HG03159 (cell line): ENCODE measurements around the gene SF1.

Source experiments
- ATAC-seq: cut with Tn5 transposase; IDR thresholded peaks from one replicate; pipeline ENCODE4 v1.9.1; 2021; ENCODE audit warnings: mild to moderate bottlenecking, moderate library complexity; ENCODE audit not compliant: unreplicated experiment

SF1 gene

DNA sequence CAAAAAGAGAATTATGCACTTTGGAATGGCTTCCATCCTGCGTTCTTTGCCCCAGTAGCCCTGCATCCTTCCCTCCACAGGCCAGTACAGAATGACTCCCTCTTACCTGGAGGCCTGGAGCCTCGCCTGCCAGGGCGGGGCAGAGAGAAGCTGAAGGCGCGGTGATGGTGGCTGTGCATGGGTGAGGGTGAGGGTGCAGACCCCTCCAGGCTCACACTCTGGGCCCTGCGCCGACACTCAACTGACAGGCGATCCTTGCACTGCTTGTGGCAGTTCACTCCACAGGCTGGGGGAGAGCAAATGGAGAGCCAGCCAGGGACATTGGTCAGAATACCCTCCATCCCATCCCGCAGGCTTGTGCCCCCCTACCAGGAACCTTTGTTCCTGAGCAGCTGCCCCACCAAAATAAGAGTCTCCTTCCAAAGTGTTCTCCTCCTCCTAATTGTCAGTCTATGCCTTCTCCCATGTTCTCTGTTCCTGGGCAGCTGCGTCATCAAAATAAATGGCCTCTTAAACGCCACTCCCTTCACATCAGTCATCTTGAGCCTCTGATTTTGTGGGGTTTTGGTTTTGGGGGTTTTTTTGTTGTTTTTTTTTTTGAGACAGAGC, 49.5 kb downstream of the SF1 start:
- no peak for ATAC-seq

DNA sequence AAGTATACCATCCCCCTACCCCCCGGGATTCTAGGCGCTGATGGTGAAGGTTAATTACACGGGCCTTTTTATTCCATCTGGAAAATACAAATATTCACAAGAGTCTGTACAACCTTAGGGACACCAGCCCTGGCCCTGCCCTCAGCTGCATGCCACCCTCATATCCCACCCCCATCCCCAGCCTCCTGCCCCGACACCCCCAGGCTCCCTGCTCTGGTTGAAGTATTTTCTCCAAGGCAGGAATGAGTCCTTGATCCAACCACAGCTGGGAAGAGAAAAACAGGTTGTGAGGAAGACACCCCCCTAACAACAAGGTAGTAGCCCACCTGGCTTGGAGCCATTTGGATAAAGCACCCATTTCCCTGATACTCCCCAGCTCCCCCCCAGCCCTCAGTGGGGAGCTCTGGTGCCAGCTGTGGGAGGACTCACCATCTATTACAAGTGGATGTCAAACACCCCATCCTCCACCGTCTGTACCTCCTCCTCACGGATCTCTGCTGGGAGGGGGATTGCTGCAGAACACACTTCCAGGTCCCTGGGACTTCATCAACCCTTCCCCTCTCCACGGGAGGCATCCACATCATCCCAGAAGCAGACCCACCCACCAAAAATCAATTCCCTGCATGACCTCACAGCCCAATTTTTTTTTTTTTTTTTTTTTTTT, 51.3 kb downstream of the SF1 start:
- ATAC-seq = no peak

DNA sequence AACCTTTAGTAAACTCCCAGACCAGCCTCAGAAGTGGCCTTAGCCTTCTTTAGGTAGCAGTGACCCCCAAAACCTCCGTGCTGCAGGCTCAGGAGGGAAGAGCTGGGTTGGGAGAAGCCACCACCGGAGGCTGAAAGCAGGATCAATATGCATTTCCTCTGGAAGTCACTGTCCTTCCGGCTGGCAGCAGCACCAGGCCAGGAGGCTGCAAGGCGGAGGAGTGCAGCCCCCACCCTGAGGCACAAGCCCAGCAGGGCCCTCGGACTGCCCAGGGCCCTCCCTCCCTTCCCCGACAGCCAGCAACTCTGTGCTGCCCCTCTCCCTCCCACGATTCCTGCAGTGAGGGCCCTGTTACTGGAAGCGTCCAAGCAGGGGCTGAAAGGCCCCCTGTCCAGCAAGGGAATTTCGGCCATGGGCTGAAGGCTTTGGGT, 52.1 kb downstream of the SF1 start:
- ATAC-seq = no peak

DNA sequence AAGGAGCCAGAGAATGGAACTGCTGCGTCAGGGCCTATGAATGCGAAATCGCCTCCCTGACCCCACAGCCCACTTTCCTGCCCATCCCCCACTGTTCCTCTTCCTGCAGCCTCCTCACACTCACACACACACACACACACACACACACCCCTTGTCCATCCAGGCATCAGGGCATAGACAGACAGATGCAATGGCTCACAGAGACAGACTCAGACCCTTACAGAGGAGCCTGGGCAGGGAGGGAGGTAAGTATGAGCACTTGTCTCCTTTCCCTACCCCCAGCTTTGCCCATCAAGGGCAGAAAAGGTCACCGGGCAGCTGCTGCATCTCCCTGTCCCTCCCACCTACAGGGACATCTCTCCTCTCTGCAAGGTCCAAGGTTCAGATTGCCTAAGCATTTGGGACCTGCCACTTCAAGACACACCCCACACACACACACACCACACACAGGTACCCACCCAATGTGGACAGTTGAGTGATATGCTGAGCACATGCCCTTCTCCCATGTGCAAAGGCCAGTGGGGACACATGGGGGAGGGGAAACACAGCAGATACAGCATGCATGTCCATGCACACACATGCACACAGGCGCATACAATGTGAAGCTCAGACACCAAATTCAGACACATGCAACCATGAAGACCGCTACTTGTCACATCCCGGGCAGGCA, 53.3 kb downstream of the SF1 start:
- ATAC-seq = no peak

DNA sequence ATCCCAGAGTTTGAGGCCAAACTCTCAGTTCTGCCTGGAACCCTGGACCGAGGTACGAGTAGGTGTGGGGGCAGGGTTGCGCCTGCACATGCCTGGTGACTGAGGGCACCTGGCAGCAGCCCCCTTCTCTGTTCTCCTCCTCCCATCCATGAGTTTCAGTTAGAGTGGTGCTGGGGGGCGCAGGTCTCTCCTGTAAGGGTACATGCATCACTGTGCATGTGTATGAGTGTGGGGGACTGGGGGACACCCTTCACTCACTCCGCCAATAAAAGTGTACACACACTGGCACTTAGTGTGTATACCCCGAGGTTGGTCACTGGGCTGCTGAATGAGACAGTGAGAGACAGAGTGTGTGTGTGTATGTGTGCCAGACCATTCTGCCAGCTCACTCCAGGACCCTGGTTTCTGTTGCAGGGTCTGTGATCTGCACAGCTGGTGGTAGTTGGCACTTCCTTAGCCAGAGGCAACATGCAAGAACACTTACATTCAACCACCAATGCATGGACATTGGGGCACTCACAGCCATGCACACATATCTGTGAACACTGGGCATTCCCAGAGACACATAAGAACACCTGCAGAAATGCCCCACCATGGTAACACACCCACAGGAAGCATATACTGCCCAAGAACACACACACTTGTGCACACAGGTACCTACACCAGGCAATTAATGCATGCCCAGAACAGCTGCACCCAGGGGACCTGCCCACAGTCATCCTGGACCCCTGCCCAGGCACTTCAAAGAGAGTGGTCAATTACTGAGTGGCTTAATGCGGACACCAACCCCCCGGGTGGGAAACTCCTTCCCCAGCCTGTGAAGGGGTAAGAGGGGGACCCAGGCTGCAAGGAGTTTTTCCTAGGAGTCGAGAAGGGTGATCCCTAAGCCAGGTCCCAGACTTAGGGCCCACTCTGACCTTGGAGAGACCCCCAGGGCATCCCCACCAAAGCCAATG, 54.2 kb downstream of the SF1 start:
- no peak for ATAC-seq

DNA sequence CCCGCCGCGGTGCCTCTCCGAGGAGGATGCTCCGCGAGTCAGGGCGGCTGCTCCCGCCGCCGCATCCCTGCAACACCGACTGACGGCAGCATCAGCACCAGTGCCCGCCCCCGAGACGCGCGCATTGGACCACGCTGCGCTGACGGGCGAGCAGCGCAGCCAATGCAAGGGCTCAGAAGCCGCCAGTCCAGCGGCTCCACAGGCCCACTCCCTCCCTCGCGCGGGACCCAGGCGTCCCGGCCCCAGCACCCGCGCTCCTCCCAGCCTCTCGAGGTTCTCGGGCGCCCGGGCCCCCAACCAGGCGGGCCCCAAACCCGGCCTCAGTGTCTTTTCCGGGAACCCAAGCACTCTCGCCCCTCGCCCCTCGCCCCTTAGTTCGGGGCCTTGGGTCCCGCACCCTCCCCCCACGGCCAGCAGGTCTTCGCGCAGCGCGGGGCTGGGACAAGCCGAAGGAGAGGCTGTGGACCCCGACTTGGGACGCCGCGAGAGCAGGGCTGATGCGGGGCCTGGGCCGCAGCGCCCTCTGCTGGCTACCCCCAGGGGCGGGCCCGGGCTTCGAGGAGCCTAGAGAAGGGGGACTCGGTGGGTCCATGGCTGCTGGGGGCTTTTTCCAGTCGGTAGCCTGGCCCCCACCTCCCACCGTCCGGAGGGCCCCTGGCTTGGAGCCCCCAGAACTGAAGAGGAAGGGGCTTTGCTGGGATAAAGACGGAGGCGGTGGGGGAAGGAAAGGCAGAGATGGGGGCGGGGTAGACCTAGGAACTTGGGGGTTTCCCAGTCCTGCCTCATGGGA, 55.0 kb downstream of the SF1 start, which contains the start of gene NRXN2:
Gene NRXN2, minus strand, starts transcription at position 81 of the 790 bp plus-strand sequence. CDS start 9,498 bp downstream, outside the sequence.
- peak; percentile 73 for ATAC-seq

DNA sequence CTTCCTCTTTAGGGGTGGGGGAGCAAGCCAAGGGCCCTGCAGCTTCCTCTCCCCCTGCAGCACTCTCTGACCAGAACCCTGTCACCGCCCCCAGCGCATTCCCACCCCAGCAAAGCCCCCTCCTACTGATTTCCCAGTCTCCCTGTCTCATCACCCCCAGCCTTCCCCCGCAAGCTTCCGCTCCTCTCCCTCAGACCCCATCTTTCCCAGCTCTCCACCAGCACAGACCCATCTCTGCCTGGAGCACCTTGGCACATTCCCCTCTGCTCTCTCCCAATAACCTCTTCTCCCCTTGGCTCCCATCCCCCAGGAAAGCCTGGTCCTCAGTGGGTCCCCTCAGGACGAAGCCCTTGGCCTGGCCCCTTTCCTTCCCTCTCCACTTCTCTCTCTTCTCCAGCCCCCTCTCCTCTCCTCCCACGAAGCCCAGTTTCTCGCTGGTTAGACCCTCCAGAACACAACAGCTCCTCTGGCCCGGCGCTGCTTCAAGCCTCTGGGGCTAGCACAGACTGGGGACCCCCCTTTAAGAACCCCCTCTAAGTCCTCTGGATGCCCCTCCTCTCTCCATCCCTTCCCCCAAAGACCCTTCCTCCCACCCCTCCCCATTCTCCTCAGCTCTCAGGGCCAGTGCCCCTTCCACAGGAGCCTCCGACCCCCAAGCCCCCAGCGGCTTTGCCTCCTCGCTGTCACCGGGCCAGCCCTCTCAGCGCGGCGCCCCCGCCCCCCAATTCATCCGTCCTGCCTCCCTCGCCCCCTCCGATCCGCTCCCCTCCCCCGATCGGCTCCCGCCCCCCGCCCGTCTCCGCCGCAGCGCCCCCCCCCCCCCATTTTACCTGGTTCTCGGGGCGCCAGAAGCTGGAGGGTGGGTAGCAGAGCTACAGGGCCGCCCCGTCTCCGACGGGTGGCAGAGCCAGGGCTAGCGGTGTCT, 55.9 kb downstream of the SF1 start:
- ATAC-seq = no peak

DNA sequence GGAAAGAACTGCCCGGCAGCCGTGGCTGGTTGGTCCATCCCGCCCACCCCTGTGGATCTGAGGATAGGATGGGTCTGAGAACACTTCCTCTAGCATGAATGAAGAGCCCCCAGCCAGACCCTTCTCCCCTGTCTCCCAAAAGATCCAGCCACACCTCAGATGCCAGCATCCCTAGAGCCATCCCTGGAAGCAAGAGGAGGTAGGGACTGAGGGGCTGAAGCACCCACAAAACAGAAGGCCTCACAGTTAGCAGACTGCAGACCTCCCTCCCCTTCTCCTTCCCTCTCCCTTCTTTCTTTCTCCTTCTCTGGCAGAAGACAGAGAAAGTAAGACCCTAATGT, 57.0 kb downstream of the SF1 start:
- ATAC-seq = no peak

DNA sequence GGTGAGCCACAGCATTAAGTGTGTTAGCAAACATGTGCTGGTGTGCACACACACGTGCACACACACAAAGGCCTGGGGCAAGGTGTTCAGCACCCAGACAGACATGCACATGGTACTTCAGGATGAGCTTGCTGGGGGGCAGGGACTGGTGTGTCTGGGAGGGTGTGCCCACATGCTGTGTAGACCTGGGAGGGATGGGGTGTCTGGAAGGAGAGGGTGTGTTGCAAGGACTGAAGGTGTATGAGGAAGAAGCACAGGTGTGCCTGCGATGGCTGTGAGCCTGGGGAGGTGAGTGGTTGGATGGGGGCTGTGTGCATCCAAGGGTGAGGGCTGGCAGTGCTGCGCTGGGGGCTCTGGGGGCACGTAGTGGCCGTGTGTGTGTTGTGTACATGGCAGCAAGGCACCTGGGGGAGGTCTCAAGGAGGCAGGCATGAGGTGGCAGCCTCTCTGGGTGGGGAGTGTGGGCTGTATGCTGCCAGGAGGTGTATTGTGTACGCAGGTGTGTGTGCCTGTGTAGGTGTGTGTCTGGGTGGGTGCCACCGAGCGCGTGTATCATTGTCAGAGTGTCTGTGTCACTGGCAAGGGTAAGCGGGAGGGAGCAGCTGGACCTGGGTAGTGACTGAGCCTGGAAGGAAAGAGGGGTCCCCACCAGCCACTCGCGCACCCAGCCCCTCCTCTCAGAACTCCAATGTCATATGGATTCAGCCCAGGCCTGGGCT, 57.5 kb downstream of the SF1 start:
- ATAC-seq = no peak

DNA sequence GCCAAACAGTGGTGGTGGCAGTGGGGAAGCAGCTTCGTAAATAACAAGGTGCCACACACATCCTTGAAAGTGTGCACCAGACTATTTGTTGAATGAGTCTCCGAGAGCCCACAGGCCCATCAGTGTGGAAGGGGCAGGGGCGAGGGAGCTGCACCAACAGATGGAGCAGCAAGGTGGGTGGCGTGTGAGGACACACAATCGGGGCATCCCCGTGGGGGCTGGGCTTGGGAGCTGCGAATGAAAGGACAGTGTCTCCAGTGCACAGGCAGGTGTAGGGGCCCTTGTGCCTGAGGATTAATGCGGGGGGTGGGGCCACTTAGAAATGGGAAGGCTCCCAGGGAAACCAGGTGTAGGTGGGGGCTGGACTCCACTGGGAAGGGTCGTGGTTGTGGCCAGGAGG, 58.2 kb downstream of the SF1 start:
- ATAC-seq = no peak

DNA sequence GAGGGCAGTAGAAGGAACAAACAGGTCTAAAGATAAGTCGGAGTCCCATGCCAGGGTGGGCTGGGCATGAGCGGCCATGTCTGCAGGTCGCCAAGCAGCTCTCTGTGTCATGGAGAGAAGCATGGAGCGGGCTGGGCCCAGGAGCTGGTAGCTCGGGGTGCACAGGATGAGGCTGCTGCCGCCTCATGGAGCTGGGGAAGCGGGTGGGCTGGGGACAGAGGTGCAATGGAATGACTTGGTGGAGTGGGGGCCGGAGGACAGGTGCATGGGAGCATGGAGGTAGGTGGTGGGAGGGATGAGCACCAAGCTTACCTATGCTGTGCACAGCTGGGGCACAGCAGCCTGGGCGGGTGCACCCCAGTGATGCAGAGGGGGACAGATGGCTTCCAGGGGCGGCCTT, 58.9 kb downstream of the SF1 start:
- ATAC-seq = no peak

DNA sequence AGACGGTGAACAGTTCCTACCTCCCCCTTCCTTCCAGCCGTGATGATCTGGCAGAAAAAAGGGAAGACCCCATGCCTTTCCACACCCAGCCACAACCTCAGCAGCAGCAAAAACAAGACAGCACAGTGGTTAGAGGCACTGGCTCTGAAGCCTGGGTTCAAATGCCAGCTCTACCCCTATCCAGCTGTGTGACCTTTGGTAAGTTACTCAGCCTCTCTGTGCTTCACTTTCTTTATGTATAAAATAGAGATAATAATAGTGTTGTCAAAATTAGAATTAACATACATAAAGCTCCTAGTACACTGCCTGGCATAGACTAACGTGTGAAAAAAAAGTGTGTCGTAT, 59.6 kb downstream of the SF1 start:
- no peak for ATAC-seq

DNA sequence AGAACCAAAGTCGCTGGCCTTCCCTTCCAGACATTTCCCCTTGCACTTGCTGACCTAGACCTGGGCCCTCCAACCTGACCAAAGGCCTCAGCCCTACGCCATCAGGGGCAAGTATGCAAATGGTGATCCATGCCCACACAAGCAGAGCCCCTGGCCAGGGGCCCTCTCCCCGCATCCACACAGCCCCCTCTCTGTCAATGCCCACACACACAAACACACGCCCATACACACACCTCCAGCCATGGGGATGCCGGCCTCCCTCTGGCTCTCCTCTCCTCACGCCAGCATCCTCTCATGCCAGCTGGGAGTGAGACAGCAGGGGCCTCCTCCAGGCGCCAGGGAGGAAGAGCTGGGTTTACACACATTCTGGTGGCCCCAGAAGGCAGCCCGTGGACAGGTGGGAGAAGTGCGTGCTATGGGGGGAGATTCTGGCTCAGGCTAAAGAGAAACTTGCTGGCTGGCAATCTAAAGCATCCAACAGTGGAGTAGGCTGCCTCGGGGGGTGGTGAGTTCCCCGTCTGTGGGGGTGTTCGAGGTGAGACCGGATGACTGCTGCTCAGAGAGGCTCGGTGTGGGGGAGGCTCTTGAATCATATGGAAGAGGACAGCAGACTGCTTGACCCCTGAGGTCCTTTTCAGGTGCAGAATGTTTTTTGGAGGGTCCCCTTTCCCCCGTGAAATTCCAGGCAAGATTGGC, 60.1 kb downstream of the SF1 start:
- ATAC-seq = no peak

DNA sequence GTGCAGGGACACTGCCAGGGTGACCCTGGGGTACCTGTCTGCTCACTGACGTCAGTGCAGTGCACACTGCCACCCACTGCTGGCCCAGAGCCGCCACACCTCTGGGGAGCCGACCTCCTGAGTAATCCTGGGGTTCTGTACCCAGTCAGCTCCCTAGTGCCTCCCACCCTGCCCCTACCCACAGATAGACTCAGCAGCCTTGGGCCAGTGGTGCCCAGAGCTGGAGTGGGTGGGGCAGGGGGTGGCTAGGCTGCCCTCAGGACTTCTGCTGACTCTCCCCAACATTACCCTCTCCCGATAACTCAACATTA, 61.1 kb downstream of the SF1 start:
- ATAC-seq = no peak

DNA sequence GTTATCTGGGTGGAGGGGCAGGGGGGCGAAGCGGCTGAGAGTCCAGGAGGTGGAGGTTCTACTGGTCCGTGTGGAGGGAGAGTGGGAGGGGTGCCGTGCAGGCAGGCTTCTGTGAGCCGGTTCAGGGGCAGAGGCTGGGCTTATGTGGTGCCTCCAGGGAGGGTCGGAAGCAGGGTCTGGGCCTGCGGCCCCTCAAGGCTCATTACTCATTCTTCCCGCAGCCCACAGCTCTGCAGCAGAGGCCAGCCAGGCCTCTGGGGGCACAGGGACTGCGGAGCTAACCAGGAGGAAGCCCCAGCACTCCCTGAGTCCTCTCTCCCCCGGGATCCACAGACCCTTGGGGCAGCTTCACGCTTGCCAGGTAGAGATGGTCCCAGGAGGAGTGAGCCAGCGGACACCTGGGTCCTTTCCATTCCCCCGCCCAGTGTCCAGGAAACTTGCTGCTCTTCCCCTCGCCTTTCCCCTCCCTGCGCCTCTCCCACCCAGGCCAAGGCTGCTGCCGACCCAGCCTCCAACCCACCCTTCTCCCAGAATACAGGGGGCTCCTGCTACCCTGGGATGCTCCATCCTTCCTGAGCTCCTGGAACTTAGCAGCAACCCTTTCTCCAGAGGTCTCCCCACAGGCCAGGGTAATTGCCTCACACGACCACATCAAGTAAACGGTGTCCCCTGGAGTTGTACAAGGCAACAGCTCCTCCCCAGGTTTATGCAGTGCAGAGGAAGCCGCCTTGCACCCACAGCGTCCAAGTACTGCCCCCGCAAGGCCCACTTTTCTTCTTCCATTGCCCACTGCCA, 61.7 kb downstream of the SF1 start:
- ATAC-seq = no peak

DNA sequence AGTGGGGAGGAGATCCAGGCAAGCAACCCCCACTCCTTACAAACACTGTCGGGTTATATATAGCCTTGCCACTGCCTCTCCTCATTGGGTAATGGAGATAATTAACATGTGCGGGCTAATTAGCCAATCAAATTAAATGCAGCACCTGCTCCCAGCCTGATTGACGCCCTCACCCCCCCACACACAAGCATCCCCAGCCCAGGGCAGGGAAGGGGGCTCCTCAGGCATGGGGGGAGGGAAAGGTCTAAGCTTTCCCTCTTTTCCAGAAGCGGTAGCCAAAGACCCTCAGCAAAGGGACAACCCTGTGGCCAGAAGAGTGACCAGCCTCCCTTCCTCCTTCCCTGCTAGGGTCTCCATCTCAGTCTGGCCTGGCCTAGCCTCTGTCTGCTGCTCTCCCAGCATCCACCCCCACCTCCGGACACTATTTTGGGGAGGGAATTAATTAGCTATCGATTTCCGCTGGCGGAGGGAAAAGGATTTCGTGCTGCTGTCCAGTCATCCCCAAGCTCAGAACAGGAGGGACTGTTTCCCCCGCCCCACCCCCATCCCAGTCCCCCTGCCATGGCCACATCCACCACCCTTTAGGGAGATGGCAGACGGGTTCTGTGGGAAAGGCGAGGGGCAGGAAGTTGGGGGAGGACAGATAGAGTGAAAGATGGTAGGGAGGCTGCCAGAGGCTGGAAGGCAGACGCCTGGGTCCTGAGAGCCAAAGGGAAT, 62.4 kb downstream of the SF1 start:
- ATAC-seq = no peak

DNA sequence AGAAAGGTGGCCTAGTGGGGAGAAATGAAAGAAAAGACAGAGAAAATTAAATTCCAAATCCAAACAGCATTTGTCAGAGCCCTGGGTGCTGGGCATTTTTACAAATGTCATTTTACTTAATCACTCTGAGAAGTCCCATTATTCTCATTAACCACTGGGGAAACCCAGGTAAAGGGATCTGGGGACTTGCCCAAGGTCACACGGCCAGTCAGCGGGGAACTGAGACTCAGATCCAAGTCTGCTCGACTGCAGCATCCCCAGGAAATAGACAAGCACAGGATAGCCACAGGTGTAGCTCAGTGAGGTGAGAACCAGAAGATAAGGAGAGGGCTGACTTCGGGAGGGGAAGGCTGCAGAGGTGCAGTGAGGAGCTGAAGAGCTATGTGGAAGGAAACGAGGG, 63.2 kb downstream of the SF1 start:
- no peak for ATAC-seq
